Mesodermal cell (in vitro differentiated cells): Measurements from ENCODE around the gene SPATA4.
"Not testable (repeated sequence)": the region's sequence is repeated elsewhere in the genome, so short reads cannot be mapped to it uniquely, and the experiment has no call there.

Source experiments
- H3K27ac ChIP-seq: 2 replicates; pipeline ENCODE4 v1.7.0; 2013; ENCODE audit warnings: mild to moderate bottlenecking, low read depth, low read length, moderate library complexity; ENCODE audit not compliant: severe bottlenecking
- H3K36me3 ChIP-seq: 2 replicates; pipeline ENCODE4 v1.7.1; 2013; ENCODE audit warnings: mild to moderate bottlenecking, low read length, moderate library complexity; ENCODE audit not compliant: control insufficient read depth, insufficient read depth
- H3K4me1 ChIP-seq: one replicate; pipeline ENCODE4 v1.7.1; 2013; ENCODE audit warnings: mild to moderate bottlenecking, low read length; ENCODE audit not compliant: insufficient read depth, control insufficient read depth, poor library complexity, severe bottlenecking
- H3K4me3 ChIP-seq: 2 replicates; pipeline ENCODE4 v1.7.0; 2013; ENCODE audit warnings: low read length, control low read depth, mild to moderate bottlenecking; ENCODE audit not compliant: insufficient read depth, poor library complexity, severe bottlenecking; ENCODE audit errors: extremely low read depth
- H3K9me3 ChIP-seq: 2 replicates; pipeline ENCODE4 v1.7.1; 2013; ENCODE audit warnings: mild to moderate bottlenecking, low read length, moderate library complexity; ENCODE audit not compliant: control insufficient read depth
- WGBS, 2 experiments: methylation state at CpG; one replicate each; pipeline ENCODE4 v1.1.5; 2013; ENCODE audit warnings: missing lambda C conversion rate in 2 of 2; ENCODE audit not compliant: insufficient coverage in 2 of 2; 5-methylcytosine and 5-hydroxymethylcytosine counted together

SPATA4 gene

GRCh38 chr4:176217510-176217909 lies 22.1 kb upstream of the SPATA4 start:
- Histone ChIP-seq H3K27ac (no peak overlapping the region), H3K36me3 (no peaks in the 10 kb centered on the region), H3K4me1 (no peaks in the 10 kb centered on the region), H3K9me3 (no peaks in the 10 kb centered on the region), H3K4me3 (no peak overlapping the region)
- 80 to 93% methylated on average over 2 of the region's 2 CpGs for WGBS, 2 experiments

DNA sequence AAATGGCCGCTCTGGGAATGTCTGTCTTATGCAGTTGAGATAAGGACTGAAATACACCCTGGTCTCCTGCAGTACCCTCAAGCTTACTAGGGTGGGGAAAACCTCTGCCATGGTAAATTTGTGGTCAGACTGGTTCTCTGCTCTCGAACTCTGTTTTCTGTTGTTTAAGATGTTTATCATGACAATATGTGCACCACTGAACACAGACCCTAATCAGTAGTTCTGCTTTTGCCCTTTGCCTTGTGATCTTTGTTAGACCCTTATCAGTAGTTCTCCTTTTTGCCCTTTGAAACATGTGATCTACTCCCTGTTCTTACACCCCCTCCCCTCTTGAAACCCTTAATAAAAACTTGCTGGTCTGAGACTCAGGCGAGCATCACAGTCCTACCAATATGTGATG lies 17.0 kb upstream of the SPATA4 start:
- H3K4me3 ChIP-seq, H3K36me3 ChIP-seq, H3K9me3 ChIP-seq, H3K4me1 ChIP-seq, H3K27ac ChIP-seq: not testable (repeated sequence)
- 95 to 100% methylated on average over 1 to 2 of the region's 3 CpGs for WGBS, 2 experiments

DNA sequence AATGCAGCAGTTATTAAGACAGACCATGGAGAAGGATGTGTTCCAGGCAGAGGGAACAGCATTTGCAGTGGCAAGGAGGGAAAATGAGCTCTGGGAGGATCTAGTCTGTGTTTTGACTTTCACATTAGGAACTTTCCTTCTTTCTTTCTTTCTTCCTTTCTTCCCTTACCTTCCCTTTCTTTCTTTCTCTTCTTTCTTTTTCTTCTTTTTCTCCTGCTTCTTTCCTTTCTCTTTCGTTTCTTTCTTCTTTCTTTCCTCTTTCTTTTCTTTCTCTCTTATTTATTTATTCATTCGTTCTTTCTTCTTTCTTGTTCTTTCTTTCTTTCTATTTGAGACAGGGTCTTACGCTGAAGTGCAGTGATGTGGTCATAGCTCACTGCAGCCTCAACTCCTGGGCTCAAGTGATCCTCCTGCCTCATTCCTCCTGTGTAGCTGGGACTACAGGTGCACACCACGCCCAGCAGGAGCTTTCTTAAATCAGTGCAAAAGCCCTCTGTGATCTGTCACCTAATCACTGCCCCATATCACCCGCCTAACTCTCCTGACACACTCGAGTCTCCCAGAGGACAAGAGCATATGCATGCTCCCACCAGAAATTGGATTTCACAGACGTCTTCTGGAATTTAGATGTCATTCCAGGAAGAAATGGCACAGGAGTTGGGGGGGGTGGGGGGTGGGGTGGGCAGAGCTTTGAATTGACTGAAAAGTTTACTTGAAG lies 15.4 kb upstream of the SPATA4 start:
- Histone ChIP-seq H3K9me3 (no peaks in the 10 kb centered on the region), H3K36me3 (no peaks in the 10 kb centered on the region), H3K4me1 (no peaks in the 10 kb centered on the region), H3K4me3 (no peak overlapping the region), H3K27ac (no peak overlapping the region)
- WGBS, 2 experiments: 86 to 92% methylated on average over 5 of the region's 7 CpGs

DNA sequence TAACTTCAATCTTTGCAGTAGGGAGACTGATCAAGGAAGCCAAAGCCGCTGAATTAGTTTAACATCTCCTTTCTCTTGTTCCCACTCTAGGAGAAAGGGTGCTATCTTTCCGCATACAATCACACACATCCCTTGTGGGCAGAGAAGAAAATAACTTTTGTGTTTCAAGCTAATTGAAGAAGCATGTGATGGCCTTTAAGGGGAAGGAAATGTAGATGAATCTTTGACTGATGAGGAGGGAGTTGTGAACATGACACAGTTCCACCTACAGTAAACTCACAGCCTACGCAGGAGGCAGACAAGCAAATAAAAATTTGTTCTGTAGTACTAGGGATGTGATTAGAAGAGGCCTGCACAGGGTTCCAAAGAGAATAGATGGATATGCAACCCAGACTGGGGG lies 14.7 kb upstream of the SPATA4 start:
- Histone ChIP-seq H3K27ac (no peak overlapping the region), H3K4me1 (peaks cover 4% of the 10 kb centered on the region)
- WGBS, 2 experiments: no CpG with 5 or more reads among the region's 3 CpGs

DNA sequence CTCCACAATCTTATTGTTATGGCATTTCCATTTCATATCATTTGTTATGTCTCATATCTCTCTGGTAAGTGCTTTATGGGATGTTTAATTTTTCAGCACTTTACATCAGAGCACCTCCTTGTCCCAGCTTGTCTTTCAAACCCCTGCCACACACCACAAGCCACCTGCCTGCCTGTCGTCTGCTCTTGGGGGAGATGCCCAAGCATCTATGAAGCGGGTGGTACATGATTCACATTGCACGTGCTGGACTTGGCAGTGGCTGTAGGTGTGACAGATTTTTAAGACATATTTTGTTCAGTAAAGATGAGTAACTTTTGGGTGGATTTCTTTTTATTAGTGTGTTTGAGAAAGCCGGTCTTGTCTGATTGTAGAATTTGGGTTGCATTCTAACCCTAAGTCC lies 14.2 kb upstream of the SPATA4 start:
- no peaks in the 10 kb centered on the region for H3K36me3 ChIP-seq
- H3K4me1 ChIP-seq: peaks cover 4% of the 10 kb centered on the region
- H3K9me3 ChIP-seq: no peaks in the 10 kb centered on the region
- 100% methylated on average over 2 to 3 of the region's 4 CpGs for WGBS, 2 experiments
- H3K27ac ChIP-seq: no peak overlapping the region
- H3K4me3 ChIP-seq: no peak overlapping the region

More for the DNA sequence above, 14.7 kb upstream of the SPATA4 start:
- Histone ChIP-seq H3K4me3 (no peak overlapping the region), H3K9me3 (no peaks in the 10 kb centered on the region), H3K36me3 (no peaks in the 10 kb centered on the region)

GRCh38 chr4:176207839-176208238 lies 12.5 kb upstream of the SPATA4 start:
- Histone ChIP-seq H3K4me1 (peaks cover 4% of the 10 kb centered on the region), H3K4me3 (no peak overlapping the region), H3K36me3 (no peaks in the 10 kb centered on the region), H3K27ac (no peak overlapping the region), H3K9me3 (no peaks in the 10 kb centered on the region)
- WGBS, 2 experiments: 95 to 96% methylated on average over 2 of the region's 5 CpGs

DNA sequence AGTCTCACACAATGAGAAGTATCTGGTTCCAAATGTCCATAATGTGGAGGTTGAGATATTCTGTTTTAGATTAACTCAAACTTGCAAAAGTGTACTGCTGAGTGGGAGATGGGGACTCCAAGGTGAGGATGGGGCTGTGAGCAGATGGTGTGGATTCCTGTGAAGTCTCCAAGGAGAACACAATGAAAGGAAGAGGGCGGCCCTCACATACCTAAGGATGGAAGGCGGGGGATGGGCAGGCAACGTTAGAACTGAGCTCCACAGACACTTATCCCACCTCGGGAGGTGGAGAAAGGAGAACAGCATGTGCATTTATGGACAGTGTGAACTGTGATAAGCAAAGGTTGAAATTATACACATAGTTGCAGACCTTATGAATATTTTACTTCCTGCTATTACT lies 9.9 kb upstream of the SPATA4 start:
- H3K27ac ChIP-seq: no peak overlapping the region
- H3K4me3 ChIP-seq: no peak overlapping the region
- 61 to 63% methylated on average over 3 of the region's 4 CpGs for WGBS, 2 experiments
- no peaks in the 10 kb centered on the region for H3K36me3 ChIP-seq
- peaks cover 4% of the 10 kb centered on the region for H3K4me1 ChIP-seq
- peaks cover 3% of the 10 kb centered on the region for H3K9me3 ChIP-seq

- Histone ChIP-seq H3K9me3 (peaks cover 3% of the 10 kb centered on the region), H3K36me3 (no peaks in the 10 kb centered on the region), H3K27ac (no peak overlapping the region), H3K4me3 (no peak overlapping the region), H3K4me1 (no peaks in the 10 kb centered on the region)
- 81 to 90% methylated on average over 4 to 6 of the region's 8 CpGs for WGBS, 2 experiments
Measured at GRCh38 chr4:176198316-176198903, 3.0 kb upstream of the SPATA4 start.

GRCh38 chr4:176193938-176194337 lies 1.4 kb downstream of the SPATA4 start:
- H3K36me3 ChIP-seq: no peaks in the 10 kb centered on the region
- H3K4me1 ChIP-seq: no peaks in the 10 kb centered on the region
- H3K27ac ChIP-seq: no peak overlapping the region
- H3K9me3 ChIP-seq: no peaks in the 10 kb centered on the region
- 82% methylated on average over 3 of the region's 3 CpGs; no CpG with 5 or more reads in 1 of the 2 experiments for WGBS, 2 experiments
- no peak overlapping the region for H3K4me3 ChIP-seq

DNA sequence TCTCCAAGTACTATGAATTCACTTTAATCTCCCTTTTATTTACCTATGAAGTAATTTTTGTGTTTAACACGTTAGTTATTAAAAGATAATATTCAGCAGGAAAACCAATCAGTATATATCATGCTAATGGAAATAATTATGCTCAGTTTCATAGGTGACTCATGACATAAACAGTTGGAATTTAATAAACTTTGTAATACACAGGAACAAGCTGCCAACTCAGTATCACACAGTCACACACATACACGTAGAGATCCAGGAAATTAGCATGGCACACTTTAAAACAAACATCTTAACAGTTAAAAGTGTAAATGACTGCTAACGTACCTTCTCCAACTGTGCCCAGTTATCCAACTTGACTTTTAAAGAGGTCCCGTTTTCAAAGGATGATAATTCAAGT lies 2.3 kb downstream of the SPATA4 start:
- Histone ChIP-seq H3K36me3 (no peaks in the 10 kb centered on the region), H3K27ac (no peak overlapping the region)

GRCh38 chr4:176191974-176192373 lies 3.4 kb downstream of the SPATA4 start:
- Histone ChIP-seq H3K36me3 (no peaks in the 10 kb centered on the region), H3K27ac (no peak overlapping the region), H3K9me3 (no peaks in the 10 kb centered on the region), H3K4me1 (no peaks in the 10 kb centered on the region), H3K4me3 (no peak overlapping the region)
- WGBS, 2 experiments: no CpG with 5 or more reads among the region's 1 CpG

More for the DNA sequence above, 2.3 kb downstream of the SPATA4 start:
- no peaks in the 10 kb centered on the region for H3K4me1 ChIP-seq
- WGBS, 2 experiments: 50 to 65% methylated on average over 1 to 2 of the region's 4 CpGs
- H3K9me3 ChIP-seq: no peaks in the 10 kb centered on the region
- no peak overlapping the region for H3K4me3 ChIP-seq
